Trophoblast cell (in vitro differentiated cells and primary cell): ENCODE data around the gene KCTD15.

ENCODE experiments used
- DNase-seq, 2 donors: peaks; one replicate each; pipeline ENCODE4 v3.0.0-alpha.2; 2016
- H2AFZ ChIP-seq: 2 replicates; pipeline ENCODE4 v1.6.1; 2013; ENCODE audit warnings: low read length, moderate library complexity, mild to moderate bottlenecking; ENCODE audit not compliant: insufficient read depth, poor library complexity
- H2AK5ac ChIP-seq: 2 replicates; pipeline ENCODE4 v1.6.1; 2013; ENCODE audit warnings: mild to moderate bottlenecking, low read length
- H2BK120ac ChIP-seq: 2 replicates; pipeline ENCODE4 v1.6.1; 2013; ENCODE audit warnings: low read length, mild to moderate bottlenecking, moderate library complexity; ENCODE audit not compliant: insufficient read depth, poor library complexity
- H2BK12ac ChIP-seq: 2 replicates; pipeline ENCODE4 v1.6.1; 2013; ENCODE audit warnings: mild to moderate bottlenecking, low read length, moderate library complexity
- H2BK5ac ChIP-seq: 2 replicates; pipeline ENCODE4 v1.6.1; 2013; ENCODE audit warnings: low read length, low read depth, moderate library complexity, mild to moderate bottlenecking; ENCODE audit not compliant: poor library complexity
- H3K14ac ChIP-seq: 2 replicates; pipeline ENCODE4 v1.6.1; 2013; ENCODE audit warnings: mild to moderate bottlenecking, low read length
- H3K18ac ChIP-seq: 2 replicates; pipeline ENCODE4 v1.6.1; 2013; ENCODE audit warnings: mild to moderate bottlenecking, low read length
- H3K23ac ChIP-seq: 2 replicates; pipeline ENCODE4 v1.6.1; 2013; ENCODE audit warnings: low read length
- H3K27ac ChIP-seq: 2 replicates; pipeline ENCODE4 v1.5.1; 2013; ENCODE audit warnings: low read depth, mild to moderate bottlenecking, inconsistent platforms, low read length, moderate library complexity
- H3K27me3 ChIP-seq: 2 replicates; pipeline ENCODE4 v1.6.1; 2013; ENCODE audit warnings: inconsistent platforms, mild to moderate bottlenecking, low read length, moderate library complexity; ENCODE audit not compliant: insufficient read depth
- H3K36me3 ChIP-seq, 2 experiments: 1 replicate in 1 of 2; 2 replicates in 1 of 2; pipeline ENCODE4 v1.6.1; 2013; ENCODE audit warnings: low read length in 2 of 2, mild to moderate bottlenecking in 2 of 2, moderate library complexity in 1 of 2; ENCODE audit not compliant: insufficient read depth in 2 of 2, control insufficient read depth in 1 of 2
- H3K4ac ChIP-seq: 2 replicates; pipeline ENCODE4 v1.6.1; 2013; ENCODE audit warnings: low read depth, mild to moderate bottlenecking, low read length, moderate library complexity
- H3K4me1 ChIP-seq, 2 experiments: 1 replicate in 1 of 2; 2 replicates in 1 of 2; pipeline ENCODE4 v1.6.1; 2013; ENCODE audit warnings: low read length in 2 of 2, mild to moderate bottlenecking in 2 of 2, moderate library complexity in 1 of 2; ENCODE audit not compliant: insufficient read depth in 2 of 2, control insufficient read depth in 1 of 2
- H3K4me2 ChIP-seq: 2 replicates; pipeline ENCODE4 v1.6.1; 2013; ENCODE audit warnings: inconsistent platforms, mild to moderate bottlenecking, low read length, moderate library complexity
- H3K4me3 ChIP-seq: 2 replicates; pipeline ENCODE4 v1.5.1; 2013; ENCODE audit warnings: mild to moderate bottlenecking, low read depth, low read length, inconsistent platforms
- H3K79me1 ChIP-seq: one replicate; pipeline ENCODE4 v1.6.1; 2013; ENCODE audit warnings: low read length
- H3K79me2 ChIP-seq: 2 replicates; pipeline ENCODE4 v1.6.1; 2013; ENCODE audit warnings: low read length, mild to moderate bottlenecking; ENCODE audit not compliant: control insufficient read depth, insufficient read depth, poor library complexity
- H3K9ac ChIP-seq: 2 replicates; pipeline ENCODE4 v1.6.1; 2013; ENCODE audit warnings: mild to moderate bottlenecking, low read length
- H3K9me3 ChIP-seq: 2 replicates; pipeline ENCODE4 v1.6.1; 2013; ENCODE audit warnings: low read depth, mild to moderate bottlenecking, control low read depth, inconsistent platforms, low read length; ENCODE audit not compliant: insufficient read depth
- H4K12ac ChIP-seq: 2 replicates; pipeline ENCODE4 v1.6.1; 2013; ENCODE audit warnings: low read depth, mild to moderate bottlenecking, low read length, moderate library complexity
- H4K8ac ChIP-seq: 2 replicates; pipeline ENCODE4 v1.6.1; 2013; ENCODE audit warnings: low read depth, mild to moderate bottlenecking, low read length, moderate library complexity
- H4K91ac ChIP-seq: one replicate; pipeline ENCODE4 v1.6.1; 2013; ENCODE audit warnings: low read depth, mild to moderate bottlenecking, low read length, moderate library complexity
- WGBS: extraction: QIAGEN DNeasy Blood & Tissue Kit; methylation state at CpG from one replicate; pipeline ENCODE4 v1.1.7; 2013; ENCODE audit warnings: missing lambda C conversion rate; ENCODE audit not compliant: insufficient read length, insufficient coverage; ENCODE audit errors: extremely low coverage; 5-methylcytosine and 5-hydroxymethylcytosine counted together

The KCTD15 gene

DNA sequence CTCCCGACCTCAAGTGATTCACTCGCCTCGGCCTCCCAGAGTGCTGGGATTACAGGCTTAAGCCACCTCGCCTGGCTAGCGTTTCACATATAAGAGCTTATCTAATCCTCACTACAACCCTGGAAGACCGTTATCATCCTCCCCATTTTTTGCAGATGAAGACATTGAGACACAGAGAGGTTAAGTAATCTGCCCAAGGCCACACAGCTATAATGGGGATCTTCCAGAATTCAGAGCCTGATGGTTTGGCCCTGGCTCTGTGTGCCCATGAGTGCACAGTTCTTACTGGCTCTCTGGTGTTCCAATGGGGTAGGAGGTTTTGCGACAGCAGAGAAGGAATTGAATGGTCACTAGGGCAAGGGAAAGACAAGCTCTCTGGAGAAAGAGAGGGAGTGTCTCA, 16.8 kb upstream of the KCTD15 start:
- Histone ChIP-seq H3K4me2 (no peak overlapping the region), H2BK12ac (no peak overlapping the region), H3K27me3 (no peaks in the 10 kb centered on the region), H3K18ac (no peak overlapping the region), H3K4me1 (peaks cover 3 to 5% of the 10 kb centered on the region in 2 experiments), H3K27ac (no peak overlapping the region), H4K91ac (no peak overlapping the region), H3K4ac (no peak overlapping the region), H3K79me1 (no peaks in the 10 kb centered on the region), H3K23ac (no peak overlapping the region), H2BK120ac (no peak overlapping the region), H3K79me2 (no peaks in the 10 kb centered on the region), H4K12ac (no peak overlapping the region), H2AK5ac (no peak overlapping the region), H2AFZ (no peak overlapping the region), H3K36me3 (no peaks in the 10 kb centered on the region), H3K4me3 (no peak overlapping the region), H4K8ac (no peak overlapping the region), H3K9me3 (peaks cover 5% of the 10 kb centered on the region), H3K14ac (no peak overlapping the region), H2BK5ac (no peak overlapping the region), H3K9ac (no peak overlapping the region)
- no CpG with 5 or more reads among the region's 7 CpGs for WGBS
- DNase-seq = no peak

DNA sequence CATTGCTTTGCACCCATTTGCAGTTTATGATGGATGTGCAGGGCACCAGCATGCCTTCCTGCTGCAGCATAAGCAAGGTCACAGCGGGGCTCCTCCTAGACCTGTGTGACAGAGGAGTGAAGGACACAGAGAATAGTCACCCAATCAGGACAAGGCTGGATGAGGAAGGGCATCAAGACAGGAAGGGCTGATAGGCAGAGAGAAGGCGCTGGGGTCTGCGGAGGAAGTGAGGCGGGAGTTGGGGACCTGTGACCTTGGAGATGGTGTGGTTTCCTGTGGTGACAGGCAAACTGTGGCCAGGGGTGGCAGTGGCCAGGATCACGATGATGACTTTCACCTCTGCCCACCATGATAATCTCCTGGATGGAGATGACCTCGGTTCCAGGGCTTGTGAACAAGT, 16.4 kb upstream of the KCTD15 start:
- no peak for DNase-seq
- H3K27me3 ChIP-seq = no peaks in the 10 kb centered on the region
- H4K8ac ChIP-seq = no peak overlapping the region
- H4K12ac ChIP-seq = no peak overlapping the region
- no peak overlapping the region for H2BK5ac ChIP-seq
- H3K23ac ChIP-seq = no peak overlapping the region
- no peak overlapping the region for H3K4me3 ChIP-seq
- no peak overlapping the region for H2AK5ac ChIP-seq
- no peaks in the 10 kb centered on the region for H3K79me1 ChIP-seq
- peaks cover 3 to 5% of the 10 kb centered on the region in 2 experiments for H3K4me1 ChIP-seq
- no peak overlapping the region for H2BK120ac ChIP-seq
- no peak overlapping the region for H3K18ac ChIP-seq
- no peak overlapping the region for H3K14ac ChIP-seq
- no peak overlapping the region for H3K9ac ChIP-seq
- no peak overlapping the region for H3K27ac ChIP-seq
- H2AFZ ChIP-seq = no peak overlapping the region
- WGBS = no CpG with 5 or more reads among the region's 6 CpGs
- no peak overlapping the region for H3K4ac ChIP-seq
- peaks cover 3% of the 10 kb centered on the region for H3K9me3 ChIP-seq
- no peaks in the 10 kb centered on the region for H3K36me3 ChIP-seq
- H3K4me2 ChIP-seq = no peak overlapping the region
- H3K79me2 ChIP-seq = no peaks in the 10 kb centered on the region
- no peak overlapping the region for H4K91ac ChIP-seq
- H2BK12ac ChIP-seq = no peak overlapping the region

DNA sequence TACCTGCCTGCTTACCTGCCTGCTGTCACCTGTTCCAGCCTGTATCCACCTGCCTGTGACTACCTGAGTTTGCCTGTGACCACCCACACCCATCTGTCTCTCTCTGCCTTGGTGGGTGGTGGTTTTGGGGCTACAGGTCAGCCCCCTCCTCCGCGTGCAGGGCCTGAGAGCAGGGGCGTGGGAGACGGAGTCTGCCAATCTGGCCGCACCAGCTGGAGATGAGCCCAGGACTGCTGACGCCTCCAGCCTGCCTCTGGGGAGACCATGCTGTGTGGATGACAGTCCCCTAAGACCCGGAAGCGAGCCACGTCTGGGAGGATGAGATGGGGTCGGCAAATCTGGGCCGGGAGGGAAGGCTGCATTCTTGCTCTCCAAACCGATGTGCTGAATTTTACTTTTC, 15.9 kb upstream of the KCTD15 start:
- Histone ChIP-seq H3K23ac (no peak overlapping the region), H3K18ac (no peak overlapping the region)

DNA sequence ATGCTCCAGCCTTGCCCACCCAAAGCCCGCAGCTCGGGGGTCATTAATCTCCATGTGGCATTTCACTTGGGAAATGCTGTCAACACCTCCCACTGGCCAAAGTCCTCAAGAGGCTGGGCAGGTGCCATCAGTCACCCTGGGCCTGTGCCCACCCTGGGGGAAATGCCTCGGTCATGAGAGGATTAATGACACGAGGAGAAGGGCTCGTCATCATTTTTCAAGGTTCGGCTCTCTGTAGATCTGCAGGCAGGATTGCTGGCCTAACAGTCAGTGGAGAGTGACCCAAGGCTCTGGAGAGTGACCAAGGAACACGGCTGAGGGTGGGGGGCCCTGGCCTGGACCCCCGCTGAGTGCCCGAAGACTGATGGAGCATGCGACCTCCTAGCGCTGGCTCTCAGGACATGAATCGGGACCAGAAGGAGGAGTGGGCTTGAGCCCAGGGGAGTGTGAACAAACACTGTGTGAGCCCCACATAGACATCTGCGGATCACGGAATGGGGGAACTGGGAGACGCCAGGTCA, 15.2 kb upstream of the KCTD15 start:
- H4K12ac ChIP-seq = no peak overlapping the region
- WGBS = no CpG with 5 or more reads among the region's 15 CpGs

More for the DNA sequence above, 15.9 kb upstream of the KCTD15 start:
- Histone ChIP-seq H4K8ac (no peak overlapping the region), H3K27ac (no peak overlapping the region), H3K79me1 (no peaks in the 10 kb centered on the region), H3K79me2 (no peaks in the 10 kb centered on the region), H3K4me3 (no peak overlapping the region), H3K27me3 (no peaks in the 10 kb centered on the region), H2BK120ac (no peak overlapping the region), H2AFZ (no peak overlapping the region), H4K12ac (no peak overlapping the region), H2BK5ac (no peak overlapping the region), H3K14ac (no peak overlapping the region), H4K91ac (no peak overlapping the region), H2AK5ac (no peak overlapping the region), H2BK12ac (no peak overlapping the region), H3K4ac (no peak overlapping the region), H3K9ac (no peak overlapping the region), H3K36me3 (no peaks in the 10 kb centered on the region), H3K9me3 (peaks cover 5% of the 10 kb centered on the region), H3K4me2 (no peak overlapping the region), H3K4me1 (peaks cover 3 to 5% of the 10 kb centered on the region in 2 experiments)
- WGBS = no CpG with 5 or more reads among the region's 12 CpGs
- no peak for DNase-seq

More for the DNA sequence above, 15.2 kb upstream of the KCTD15 start:
- H3K27me3 ChIP-seq = no peaks in the 10 kb centered on the region
- no peaks in the 10 kb centered on the region for H3K79me2 ChIP-seq
- no peak overlapping the region for H3K4me3 ChIP-seq
- no peaks in the 10 kb centered on the region for H3K79me1 ChIP-seq
- no peak overlapping the region for H3K9ac ChIP-seq
- peaks cover 3 to 5% of the 10 kb centered on the region in 2 experiments for H3K4me1 ChIP-seq
- peaks cover 5% of the 10 kb centered on the region for H3K9me3 ChIP-seq
- H3K18ac ChIP-seq = no peak overlapping the region
- H3K27ac ChIP-seq = no peak overlapping the region
- H2BK5ac ChIP-seq = no peak overlapping the region
- H3K23ac ChIP-seq = no peak overlapping the region
- no peak overlapping the region for H3K4me2 ChIP-seq
- H3K4ac ChIP-seq = no peak overlapping the region
- no peak overlapping the region for H4K8ac ChIP-seq
- no peak overlapping the region for H2AK5ac ChIP-seq
- no peak overlapping the region for H2BK12ac ChIP-seq
- no peak overlapping the region for H3K14ac ChIP-seq
- DNase-seq = no peak
- no peak overlapping the region for H2BK120ac ChIP-seq
- H2AFZ ChIP-seq = no peak overlapping the region
- no peaks in the 10 kb centered on the region for H3K36me3 ChIP-seq
- no peak overlapping the region for H4K91ac ChIP-seq
